Liver (tissue), 3 donors: ENCODE results near the gene PLA2G7.

Experiments used
- CTCF ChIP-seq: fragments of 150-350 bp; IDR thresholded peaks from 2 replicates; pipeline ENCODE4 v1.5.1; 2017; ENCODE audit warnings: improper control_type of control experiment, low read depth, low read length; ENCODE audit not compliant: missing input control
- FOXA1 ChIP-seq: IDR thresholded peaks from 2 replicates; pipeline ENCODE4 v1.6.1; 2016; ENCODE audit warnings: antibody characterized with exemption
- JUND ChIP-seq, 2 donors: IDR thresholded peaks; 2 replicates each; pipeline ENCODE4 v1.6.1; 2016; ENCODE audit warnings: antibody characterized with exemption in 2 of 2
- RAD21 ChIP-seq, 2 donors: IDR thresholded peaks; 2 replicates each; pipeline ENCODE4 v1.6.1; 2016; ENCODE audit warnings: antibody characterized with exemption in 2 of 2, mild to moderate bottlenecking in 2 of 2
- REST ChIP-seq: IDR thresholded peaks from 2 replicates; pipeline ENCODE4 v1.6.1; 2016; ENCODE audit warnings: antibody characterized with exemption, mild to moderate bottlenecking
- TAF1 ChIP-seq: conservative IDR thresholded peaks from 2 replicates; pipeline ENCODE4 v1.6.1; 2016; ENCODE audit warnings: antibody characterized with exemption, mild to moderate bottlenecking
- YY1 ChIP-seq: IDR thresholded peaks from 2 replicates; pipeline ENCODE4 v1.6.1; 2016; ENCODE audit warnings: antibody characterized with exemption, mild to moderate bottlenecking
- donor health status: healthy.
- donor health status: healthy.

- TF ChIP-seq TAF1 (no peak), JUND (IDR thresholded peaks at IDR 0.05) (no peak), CTCF (no peak), REST (no peak), FOXA1 (no peak), RAD21 (IDR thresholded peaks at IDR 0.05) (no peak), YY1 (no peak)
Observed at GRCh38 chr6:46674410-46674809, 60.8 kb downstream of the PLA2G7 start.
